NCI-H2081 (cell line): ENCODE data around the gene KREMEN1.

Experiments
- DNase-seq, 2 experiments: peaks; one replicate each; lab custom pipeline; 2025; lab: John Stamatoyannopoulos, UW

Gene KREMEN1

GRCh38 chr22:29207562-29208501, 135.0 kb downstream of the KREMEN1 start:
- DNase-seq, result no peak

- no peak for DNase-seq
Measured at GRCh38 chr22:29208502-29208862, 135.6 kb downstream of the KREMEN1 start.

- no peak for DNase-seq
Measured at GRCh38 chr22:29208879-29209623, 136.2 kb downstream of the KREMEN1 start.

GRCh38 chr22:29209624-29209929, 136.7 kb downstream of the KREMEN1 start:
- DNase-seq, result no peak

- DNase-seq, result no peak
Measured at GRCh38 chr22:29211066-29211465, 138.2 kb downstream of the KREMEN1 start.

DNA sequence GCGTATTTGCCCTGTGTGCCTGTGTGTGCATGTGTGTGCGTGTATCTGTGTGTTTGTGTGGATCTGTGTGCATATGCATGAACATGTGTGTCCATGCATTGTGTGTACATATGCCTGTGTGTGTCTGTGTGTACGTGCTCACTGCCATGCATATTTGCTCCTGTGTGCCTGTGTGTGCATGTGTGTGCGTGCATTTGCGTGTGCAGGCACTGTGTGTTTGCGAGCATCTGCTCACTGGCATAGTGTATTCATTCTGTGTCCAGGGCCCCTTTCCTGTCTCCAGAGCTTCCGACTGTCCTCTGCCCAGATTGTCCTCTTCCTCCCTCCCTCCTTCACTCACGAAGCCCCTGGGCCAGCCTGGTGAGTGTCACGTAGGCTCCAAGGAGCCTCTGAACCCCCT, 138.6 kb downstream of the KREMEN1 start:
- DNase-seq, result no peak

GRCh38 chr22:29212743-29213142, 139.9 kb downstream of the KREMEN1 start:
- DNase-seq, result no peak

- DNase-seq, result no peak
Measured at GRCh38 chr22:29213493-29213892, 140.7 kb downstream of the KREMEN1 start.

DNA sequence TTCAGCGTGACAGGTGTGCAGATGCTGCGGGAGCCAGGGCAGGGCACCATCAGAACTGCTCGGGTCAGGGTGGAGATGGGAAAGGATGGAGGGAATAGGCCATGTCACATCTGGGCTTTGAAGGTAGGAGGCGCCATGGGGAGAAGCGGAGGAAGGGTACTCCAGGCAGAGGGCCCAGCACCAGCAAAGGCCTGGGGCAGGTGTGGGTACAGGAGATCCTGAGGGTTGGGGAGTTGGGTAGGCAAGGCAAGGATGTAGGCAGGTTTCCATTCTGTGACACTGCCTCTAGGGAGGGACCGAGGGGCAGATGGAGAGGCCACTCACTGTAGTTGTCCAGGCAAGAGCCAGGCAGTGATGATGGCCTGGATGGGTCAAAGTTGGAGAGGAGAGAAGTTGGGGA, 141.4 kb downstream of the KREMEN1 start:
- DNase-seq, result no peak

- no peak for DNase-seq
Measured at GRCh38 chr22:29215012-29215860, 142.4 kb downstream of the KREMEN1 start.

GRCh38 chr22:29216011-29216872, 143.4 kb downstream of the KREMEN1 start:
- no peak for DNase-seq

DNA sequence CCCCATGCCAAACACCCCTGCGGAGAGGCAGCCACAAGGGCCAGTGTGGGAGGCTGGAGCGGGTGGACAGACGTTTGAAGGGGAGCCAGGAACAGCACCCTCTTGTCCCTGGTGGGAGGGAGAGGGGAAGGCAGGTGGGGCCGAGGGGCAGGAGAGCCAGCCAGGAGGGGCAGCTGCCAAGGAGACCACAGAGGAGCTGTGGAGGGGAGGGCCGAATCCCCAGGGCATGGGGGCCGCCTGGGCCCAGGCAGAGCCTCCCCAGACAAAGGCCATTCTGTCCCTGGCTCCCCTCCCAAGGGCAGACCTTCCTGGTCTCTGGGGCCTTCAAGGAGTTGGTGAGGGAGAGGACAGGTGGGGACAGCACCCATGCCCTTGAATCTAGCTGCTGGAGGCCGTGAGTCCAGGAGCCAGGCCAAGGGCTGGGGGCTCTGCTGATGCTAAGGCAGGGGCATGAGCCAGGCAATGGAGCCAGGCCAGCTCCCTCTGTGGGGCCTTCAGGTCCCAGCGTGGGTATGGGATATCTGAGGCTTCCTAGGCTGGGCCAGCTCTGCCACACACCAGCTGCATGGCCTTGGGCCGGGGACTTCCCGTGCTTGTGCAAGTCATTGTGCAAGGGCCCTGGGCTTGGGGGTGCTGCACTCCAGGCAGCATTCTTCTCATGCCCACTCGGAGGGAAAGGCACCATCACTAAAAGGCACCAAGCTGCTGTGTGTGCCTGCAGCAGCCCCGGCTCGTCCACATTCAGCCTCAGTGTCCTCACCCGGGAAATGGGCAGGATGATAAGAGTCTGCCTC, 144.2 kb downstream of the KREMEN1 start:
- DNase-seq, result no peak
